Astrocyte (in vitro differentiated cells and primary cell): ENCODE data around the gene CNDP2.

Experiments
- EZH2 ChIP-seq: IDR thresholded peaks from 2 replicates; pipeline ENCODE4 v1.6.1; 2012; ENCODE audit warnings: mild to moderate bottlenecking, low read length, inconsistent platforms; ENCODE audit not compliant: insufficient read depth
- TF ChIP-seq, protein P1 (sequence below): IDR thresholded peaks from 2 replicates; pipeline ENCODE4 v1.5.1; 2011; ENCODE audit warnings: low read depth, mild to moderate bottlenecking, inconsistent platforms, low read length, moderate library complexity; ENCODE audit not compliant: insufficient read depth

DNA sequence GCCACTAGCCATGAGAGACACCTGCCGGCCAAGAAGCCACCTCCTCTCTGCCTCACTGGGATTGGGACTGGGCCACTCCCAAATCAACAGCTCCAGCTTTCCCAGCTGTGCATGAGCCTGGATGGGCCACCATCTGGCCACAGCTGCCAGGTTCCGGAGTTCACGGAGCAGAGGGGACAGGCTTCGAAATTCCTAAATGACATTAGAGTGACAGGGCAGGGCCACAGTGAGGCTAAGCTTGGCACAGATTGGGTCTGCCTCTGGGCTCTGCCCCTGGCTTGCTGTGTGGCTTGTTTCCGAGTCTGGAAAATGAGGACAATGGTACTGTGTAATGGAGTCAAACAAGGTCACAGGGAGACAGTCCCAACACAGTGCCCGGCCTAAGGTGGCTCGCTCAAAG, 45.5 kb upstream of the CNDP2 start:
- TF ChIP-seq, protein P1, sequence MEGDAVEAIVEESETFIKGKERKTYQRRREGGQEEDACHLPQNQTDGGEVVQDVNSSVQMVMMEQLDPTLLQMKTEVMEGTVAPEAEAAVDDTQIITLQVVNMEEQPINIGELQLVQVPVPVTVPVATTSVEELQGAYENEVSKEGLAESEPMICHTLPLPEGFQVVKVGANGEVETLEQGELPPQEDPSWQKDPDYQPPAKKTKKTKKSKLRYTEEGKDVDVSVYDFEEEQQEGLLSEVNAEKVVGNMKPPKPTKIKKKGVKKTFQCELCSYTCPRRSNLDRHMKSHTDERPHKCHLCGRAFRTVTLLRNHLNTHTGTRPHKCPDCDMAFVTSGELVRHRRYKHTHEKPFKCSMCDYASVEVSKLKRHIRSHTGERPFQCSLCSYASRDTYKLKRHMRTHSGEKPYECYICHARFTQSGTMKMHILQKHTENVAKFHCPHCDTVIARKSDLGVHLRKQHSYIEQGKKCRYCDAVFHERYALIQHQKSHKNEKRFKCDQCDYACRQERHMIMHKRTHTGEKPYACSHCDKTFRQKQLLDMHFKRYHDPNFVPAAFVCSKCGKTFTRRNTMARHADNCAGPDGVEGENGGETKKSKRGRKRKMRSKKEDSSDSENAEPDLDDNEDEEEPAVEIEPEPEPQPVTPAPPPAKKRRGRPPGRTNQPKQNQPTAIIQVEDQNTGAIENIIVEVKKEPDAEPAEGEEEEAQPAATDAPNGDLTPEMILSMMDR, result no peak
- no peak for TF ChIP-seq EZH2
